Tongue (tissue), 2 donors: Measurements from ENCODE around the gene RASSF7. TPM values are rescaled to one million over a fixed set of nuclear protein-coding genes. Genes with fewer than 3 reads are reported as not detected.

Experiments used
- DNase-seq: peaks from one replicate; pipeline ENCODE4 v3.0.0-alpha.2; 2015
- total RNA-seq: library from RNA; depleted of rRNA; stranded (reverse); fragments of >200 nt; gene quantifications from one replicate; pipeline ENCODE4 v1.2.3, GENCODE V29; 2014

Gene RASSF7
- total RNA-seq, 1 donor from 2014 or later: 7.3 TPM

GRCh38 chr11:586376-587316 lies 25.9 kb downstream of the RASSF7 start:
- DNase-seq: no peak

- no peak for DNase-seq
Observed at GRCh38 chr11:587546-587945, 26.8 kb downstream of the RASSF7 start.

- DNase-seq: no peak
Observed at GRCh38 chr11:587978-588380, 27.2 kb downstream of the RASSF7 start.

GRCh38 chr11:589798-590197 lies 29.0 kb downstream of the RASSF7 start:
- no peak for DNase-seq

- no peak for DNase-seq
Observed at GRCh38 chr11:590997-591396, 30.2 kb downstream of the RASSF7 start.

GRCh38 chr11:592501-592900 lies 31.7 kb downstream of the RASSF7 start:
- DNase-seq: no peak

- no peak for DNase-seq
Observed at GRCh38 chr11:592918-593317, 32.1 kb downstream of the RASSF7 start.

- no peak for DNase-seq
Observed at GRCh38 chr11:593347-593746, 32.6 kb downstream of the RASSF7 start.

- no peak for DNase-seq
Observed at GRCh38 chr11:595400-595799, 34.6 kb downstream of the RASSF7 start.

- no peak for DNase-seq
Observed at GRCh38 chr11:596374-596773, 35.6 kb downstream of the RASSF7 start.

- no peak for DNase-seq
Observed at GRCh38 chr11:597166-597725, 36.5 kb downstream of the RASSF7 start.

GRCh38 chr11:598005-598680 lies 37.4 kb downstream of the RASSF7 start:
- DNase-seq: no peak

GRCh38 chr11:601573-602245 lies 40.9 kb downstream of the RASSF7 start:
- DNase-seq: no peak

- no peak for DNase-seq
Observed at GRCh38 chr11:603154-603553, 42.4 kb downstream of the RASSF7 start.

GRCh38 chr11:605286-606129 lies 44.7 kb downstream of the RASSF7 start:
- no peak for DNase-seq

- no peak for DNase-seq
Observed at GRCh38 chr11:606245-606644, 45.5 kb downstream of the RASSF7 start.

GRCh38 chr11:607020-607780 lies 46.4 kb downstream of the RASSF7 start:
- no peak for DNase-seq

GRCh38 chr11:607971-608659 lies 47.3 kb downstream of the RASSF7 start:
- DNase-seq: no peak

- no peak for DNase-seq
Observed at GRCh38 chr11:608791-609251, 48.1 kb downstream of the RASSF7 start.

- no peak for DNase-seq
Observed at GRCh38 chr11:609341-609811, 48.6 kb downstream of the RASSF7 start.
